ENCODE results near the gene TMEM125.

TMEM125 gene

DNA sequence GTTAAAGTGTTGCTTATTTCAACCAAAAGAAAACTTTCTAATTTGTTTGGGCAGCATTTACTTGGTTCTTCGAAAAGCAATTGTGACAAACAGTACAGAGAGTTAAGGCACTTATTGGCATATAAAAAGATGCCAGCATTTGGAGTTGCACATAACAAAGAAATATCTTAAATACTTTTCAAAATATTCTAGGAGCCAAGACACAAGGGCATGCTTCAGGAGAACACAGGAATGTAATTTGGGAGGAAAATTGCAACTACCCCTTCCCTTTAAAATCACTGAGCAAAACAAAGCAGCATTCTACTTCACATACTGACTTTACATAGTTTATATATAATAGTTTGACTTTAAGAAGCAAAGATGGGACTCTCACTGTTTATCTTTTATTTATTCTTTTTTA lies 26.4 kb downstream of the TMEM125 start:
- no peak for DNase-seq

DNA sequence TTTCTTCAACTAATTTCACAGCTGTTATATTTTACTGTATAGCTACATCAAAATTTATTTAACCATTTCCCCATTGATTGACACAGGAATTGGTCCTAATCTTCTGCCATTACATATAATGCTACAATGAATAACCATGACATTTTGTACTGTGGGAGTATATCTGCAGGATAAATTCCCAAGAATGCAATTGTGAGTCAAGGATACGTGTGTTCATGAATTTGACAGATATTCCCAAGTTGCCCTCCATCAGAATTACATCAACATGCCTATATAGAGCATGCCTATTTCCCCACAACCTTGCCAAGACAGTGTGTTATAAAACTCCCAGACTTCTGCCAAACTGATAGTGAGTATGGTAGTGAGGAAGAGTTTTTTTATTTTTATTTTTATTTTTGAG lies 28.3 kb downstream of the TMEM125 start:
- no peak for DNase-seq

- DNase-seq = no peak
Observed at GRCh38 chr1:43299101-43299500, 29.3 kb downstream of the TMEM125 start.

- no peak for DNase-seq
Observed at GRCh38 chr1:43300378-43301094, 30.8 kb downstream of the TMEM125 start, which contains the start of gene TIE1. TSS of gene TIE1 (plus strand) at chr1:43300982. CDS start at chr1:43301072, 90 bp downstream.

GRCh38 chr1:43302201-43302600 lies 32.4 kb downstream of the TMEM125 start:
- DNase-seq = no peak

- DNase-seq = no peak
Observed at GRCh38 chr1:43302721-43303470, 33.1 kb downstream of the TMEM125 start.

DNA sequence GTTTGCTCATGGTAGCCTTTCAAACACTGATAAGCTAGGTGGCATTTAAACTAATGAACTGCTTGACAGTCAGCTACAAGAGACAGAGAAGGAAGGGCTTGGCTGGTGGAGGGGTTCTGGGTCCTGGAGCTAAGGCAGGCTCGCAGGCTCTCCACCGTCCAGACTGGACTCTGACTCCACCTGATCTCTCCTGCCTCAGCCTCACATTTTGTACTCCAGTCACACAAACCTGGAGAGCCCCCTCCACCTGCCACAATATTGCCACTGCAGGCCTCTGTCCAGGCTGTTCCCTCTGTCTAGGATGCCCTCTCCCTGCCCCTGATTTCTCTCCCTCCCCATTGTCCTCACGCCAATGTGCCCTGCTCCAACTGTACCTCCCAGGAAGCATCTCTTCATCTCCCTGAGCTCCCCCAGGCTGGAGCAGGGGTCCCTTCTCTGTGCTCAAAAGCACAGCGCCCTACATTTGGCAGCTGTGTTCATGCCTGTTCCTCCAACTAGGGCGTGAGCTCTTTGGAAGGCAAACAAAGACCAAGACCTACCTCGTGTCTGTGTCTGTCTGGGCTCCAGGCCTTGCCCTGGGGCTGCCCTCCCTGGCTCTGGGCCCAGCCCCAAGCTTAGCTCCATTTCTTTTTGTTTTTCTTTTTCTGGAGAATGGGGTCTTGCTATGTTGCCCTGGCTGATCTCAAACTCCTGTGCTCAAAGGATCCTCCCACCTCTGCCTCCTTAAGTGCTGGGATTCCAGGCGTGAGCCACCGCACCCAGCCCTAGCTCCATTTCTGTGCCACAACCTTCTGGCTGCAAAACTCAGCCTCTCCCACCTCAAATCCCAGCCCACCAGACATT lies 33.9 kb downstream of the TMEM125 start:
- DNase-seq = no peak

DNA sequence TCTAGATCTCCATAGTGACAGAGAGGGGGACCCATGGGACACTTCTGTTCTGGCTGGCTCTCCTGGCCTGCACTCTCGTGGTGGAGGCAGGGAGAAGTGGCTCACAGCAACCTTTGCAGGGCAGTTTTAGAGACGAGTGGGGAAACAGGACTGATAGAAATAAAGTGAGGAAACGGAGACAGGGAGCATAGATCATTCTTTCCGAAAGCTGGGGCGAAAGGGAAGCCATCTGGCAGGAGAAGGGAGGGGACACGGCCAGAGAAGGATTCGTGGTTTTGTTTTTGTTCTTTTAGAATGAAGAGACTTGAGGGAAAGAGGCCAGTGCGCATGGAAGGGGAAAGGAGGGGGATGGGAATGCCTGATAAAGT lies 34.5 kb downstream of the TMEM125 start:
- DNase-seq = no peak

DNA sequence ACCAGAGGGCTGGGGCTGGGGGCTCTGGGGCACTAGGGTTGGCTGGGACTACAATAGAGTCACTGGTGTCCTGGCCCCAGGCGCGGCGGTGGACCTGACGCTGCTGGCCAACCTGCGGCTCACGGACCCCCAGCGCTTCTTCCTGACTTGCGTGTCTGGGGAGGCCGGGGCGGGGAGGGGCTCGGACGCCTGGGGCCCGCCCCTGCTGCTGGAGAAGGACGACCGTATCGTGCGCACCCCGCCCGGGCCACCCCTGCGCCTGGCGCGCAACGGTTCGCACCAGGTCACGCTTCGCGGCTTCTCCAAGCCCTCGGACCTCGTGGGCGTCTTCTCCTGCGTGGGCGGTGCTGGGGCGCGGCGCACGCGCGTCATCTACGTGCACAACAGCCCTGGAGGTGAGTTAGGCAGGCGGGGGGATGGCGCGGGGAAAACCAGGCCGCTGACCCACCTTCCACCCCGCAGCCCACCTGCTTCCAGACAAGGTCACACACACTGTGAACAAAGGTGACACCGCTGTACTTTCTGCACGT lies 35.1 kb downstream of the TMEM125 start:
- no peak for DNase-seq

DNA sequence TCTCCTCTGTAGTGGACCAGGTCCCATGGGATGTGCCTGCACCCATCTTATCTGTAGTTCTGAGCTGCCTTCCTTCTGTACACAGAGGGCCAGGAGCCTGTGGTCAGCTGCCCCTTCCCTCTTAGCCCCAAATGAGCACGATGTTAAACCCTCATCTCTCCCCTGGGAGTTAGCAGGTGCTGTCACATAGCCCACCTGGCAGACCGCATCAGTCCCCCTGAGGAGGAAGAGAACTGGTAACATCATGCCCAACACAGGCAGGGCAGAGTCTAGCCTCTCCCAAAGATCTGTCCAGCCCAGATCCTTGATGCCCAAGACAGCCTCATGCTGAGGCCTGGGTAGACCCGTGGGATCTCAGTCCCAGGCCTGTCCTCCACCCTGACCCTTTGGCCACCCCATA lies 35.7 kb downstream of the TMEM125 start:
- no peak for DNase-seq

DNA sequence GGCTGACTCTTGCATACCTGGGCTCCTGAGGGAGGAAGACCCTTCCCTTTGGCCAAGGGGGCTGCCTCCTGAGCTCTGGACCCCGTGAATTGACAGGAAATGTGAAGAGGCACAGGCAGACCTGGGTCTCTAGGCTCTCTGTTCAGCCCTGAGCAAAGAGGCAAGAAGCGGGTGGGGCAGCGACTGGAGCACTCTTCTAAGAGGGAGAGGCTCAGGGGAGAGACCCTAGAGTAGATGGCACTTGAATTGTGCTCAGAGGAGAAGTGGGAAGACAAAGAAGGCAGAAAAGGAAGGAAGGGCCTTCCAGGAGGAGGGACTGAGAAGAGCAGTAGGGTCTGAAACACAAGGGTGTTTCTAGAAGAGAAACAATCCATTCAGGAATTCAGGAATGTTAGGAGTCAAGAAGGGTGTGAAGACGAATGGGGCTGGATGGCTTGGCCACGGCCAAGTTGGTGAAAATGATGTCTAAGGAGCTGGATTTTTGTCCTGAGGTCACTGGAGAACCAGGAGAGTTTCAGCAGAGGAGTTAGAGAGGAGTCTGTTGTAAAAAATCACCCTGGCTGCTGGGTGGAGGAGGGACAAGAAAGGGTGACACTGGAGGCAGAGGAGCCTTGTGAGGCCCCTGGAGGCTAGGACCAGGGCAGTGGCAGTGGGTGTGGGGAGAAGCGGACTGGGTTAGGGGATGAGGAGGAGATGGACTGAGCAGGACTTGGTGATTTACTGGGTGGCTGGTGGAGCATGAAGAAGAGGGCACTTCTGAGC lies 36.3 kb downstream of the TMEM125 start:
- no peak for DNase-seq

- no peak for DNase-seq
Observed at GRCh38 chr1:43306688-43307457, 37.1 kb downstream of the TMEM125 start.

DNA sequence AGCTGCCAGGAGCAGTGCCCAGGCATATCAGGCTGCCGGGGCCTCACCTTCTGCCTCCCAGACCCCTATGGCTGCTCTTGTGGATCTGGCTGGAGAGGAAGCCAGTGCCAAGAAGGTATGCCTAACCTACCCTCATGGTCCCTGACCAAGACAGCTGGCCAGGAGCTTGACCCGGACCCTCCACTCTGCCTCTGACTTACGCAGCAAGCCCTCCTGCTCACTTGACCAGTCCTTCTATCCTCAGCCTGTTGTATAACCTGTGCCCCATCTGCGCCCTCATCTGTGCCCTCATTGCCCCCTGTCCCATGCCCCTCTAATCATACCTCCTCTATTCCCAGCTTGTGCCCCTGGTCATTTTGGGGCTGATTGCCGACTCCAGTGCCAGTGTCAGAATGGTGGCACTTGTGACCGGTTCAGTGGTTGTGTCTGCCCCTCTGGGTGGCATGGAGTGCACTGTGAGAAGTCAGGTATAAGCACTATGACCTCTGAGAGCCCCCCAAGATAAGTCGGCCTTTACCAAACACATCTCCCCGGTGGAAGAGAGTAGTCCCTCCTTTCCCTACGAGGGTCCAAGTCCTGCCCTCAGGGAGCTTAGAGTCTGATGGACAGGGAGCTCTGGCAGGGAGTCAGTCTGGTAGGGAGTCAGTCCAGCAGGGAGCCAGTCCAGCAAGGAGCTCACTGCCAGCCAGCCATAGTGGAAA lies 37.8 kb downstream of the TMEM125 start:
- no peak for DNase-seq

- no peak for DNase-seq
Observed at GRCh38 chr1:43308635-43309404, 39.0 kb downstream of the TMEM125 start.

DNA sequence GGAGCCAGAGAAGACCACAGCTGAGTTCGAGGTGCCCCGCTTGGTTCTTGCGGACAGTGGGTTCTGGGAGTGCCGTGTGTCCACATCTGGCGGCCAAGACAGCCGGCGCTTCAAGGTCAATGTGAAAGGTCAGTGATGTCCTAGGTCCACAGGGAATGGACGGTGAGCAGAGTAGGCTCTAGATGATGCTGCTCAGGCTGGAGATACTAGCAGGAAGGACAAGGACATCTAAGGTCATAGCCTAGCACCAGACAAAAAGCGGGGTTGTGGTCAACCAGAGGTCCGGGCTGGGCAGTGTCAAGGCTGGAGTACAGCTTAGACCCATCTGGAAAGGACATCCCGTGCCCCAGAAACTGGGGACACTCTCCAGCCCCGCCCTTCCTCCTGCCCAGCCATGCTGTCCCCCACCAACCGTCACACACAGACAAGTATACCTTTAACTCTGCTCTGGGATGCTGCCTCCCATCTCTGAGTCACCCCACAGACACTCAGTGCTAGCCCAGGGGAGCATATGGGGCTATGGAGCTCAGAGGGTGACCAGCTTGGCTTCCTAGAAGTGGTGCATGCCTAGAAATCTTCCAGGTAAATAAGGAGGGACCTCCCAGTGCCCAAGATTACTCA lies 39.7 kb downstream of the TMEM125 start:
- no peak for DNase-seq

DNA sequence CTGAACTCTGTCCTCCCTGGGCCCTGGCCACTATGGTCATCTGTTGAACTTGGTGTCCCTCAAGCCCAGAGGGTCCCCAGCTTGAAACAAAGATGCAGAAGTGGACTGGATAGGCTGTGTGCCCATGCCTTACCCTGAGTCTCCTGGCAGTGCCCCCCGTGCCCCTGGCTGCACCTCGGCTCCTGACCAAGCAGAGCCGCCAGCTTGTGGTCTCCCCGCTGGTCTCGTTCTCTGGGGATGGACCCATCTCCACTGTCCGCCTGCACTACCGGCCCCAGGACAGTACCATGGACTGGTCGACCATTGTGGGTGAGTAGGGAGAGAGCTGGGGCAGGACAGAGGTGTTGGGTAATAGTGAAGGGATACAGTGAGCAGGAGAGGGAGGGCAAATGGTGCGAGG lies 41.7 kb downstream of the TMEM125 start:
- no peak for DNase-seq

DNA sequence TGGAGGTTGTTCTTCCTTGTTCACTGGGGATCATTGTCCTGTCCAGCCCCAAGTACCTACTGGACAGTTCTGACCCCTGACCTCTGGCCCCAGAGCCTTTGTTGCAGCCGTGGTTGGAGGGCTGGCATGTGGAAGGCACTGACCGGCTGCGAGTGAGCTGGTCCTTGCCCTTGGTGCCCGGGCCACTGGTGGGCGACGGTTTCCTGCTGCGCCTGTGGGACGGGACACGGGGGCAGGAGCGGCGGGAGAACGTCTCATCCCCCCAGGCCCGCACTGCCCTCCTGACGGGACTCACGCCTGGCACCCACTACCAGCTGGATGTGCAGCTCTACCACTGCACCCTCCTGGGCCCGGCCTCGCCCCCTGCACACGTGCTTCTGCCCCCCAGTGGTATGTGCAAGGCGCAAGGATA lies 42.4 kb downstream of the TMEM125 start:
- no peak for DNase-seq

- DNase-seq = no peak
Observed at GRCh38 chr1:43312663-43313515, 43.1 kb downstream of the TMEM125 start.

GRCh38 chr1:43313771-43314170 lies 44.0 kb downstream of the TMEM125 start:
- no peak for DNase-seq

Measured in NCI-H524 treated with DMSO at 0.1 percent for 48 hours (cell line).